Activated T-cell treated with anti-CD3 and anti-CD28 coated beads for 4 hours (primary cell): Measurements from ENCODE around the gene WDR64.
"Not testable (repeated sequence)": the region's sequence is repeated elsewhere in the genome, so short reads cannot be mapped to it uniquely, and the experiment has no call there.

ENCODE experiments used
- DNase-seq: peaks from one replicate; pipeline ENCODE4 v3.0.0-alpha.2; 2020

WDR64 gene

GRCh38 chr1:241749041-241749944 lies 97.2 kb downstream of the WDR64 start:
- DNase-seq: no peak

GRCh38 chr1:241749945-241750695 lies 98.0 kb downstream of the WDR64 start:
- DNase-seq: no peak

- DNase-seq: no peak
Measured at GRCh38 chr1:241751524-241751923, 99.4 kb downstream of the WDR64 start.

- no peak for DNase-seq
Measured at GRCh38 chr1:241762713-241763339, 110.7 kb downstream of the WDR64 start.

GRCh38 chr1:241765390-241765789 lies 113.3 kb downstream of the WDR64 start:
- DNase-seq: no peak

GRCh38 chr1:241767737-241768136 lies 115.7 kb downstream of the WDR64 start:
- no peak for DNase-seq

- DNase-seq: no peak
Measured at GRCh38 chr1:241770115-241770514, 118.0 kb downstream of the WDR64 start.

GRCh38 chr1:241771117-241771516 lies 119.0 kb downstream of the WDR64 start:
- DNase-seq: no peak

- DNase-seq: no peak
Measured at GRCh38 chr1:241772932-241773500, 120.9 kb downstream of the WDR64 start.

GRCh38 chr1:241773991-241774390 lies 121.9 kb downstream of the WDR64 start:
- DNase-seq: no peak

- DNase-seq: no peak
Measured at GRCh38 chr1:241775021-241775420, 122.9 kb downstream of the WDR64 start.

- DNase-seq: no peak
Measured at GRCh38 chr1:241776911-241777310, 124.8 kb downstream of the WDR64 start.

GRCh38 chr1:241778117-241778516 lies 126.0 kb downstream of the WDR64 start:
- DNase-seq: no peak

GRCh38 chr1:241779897-241780296 lies 127.8 kb downstream of the WDR64 start:
- no peak for DNase-seq

GRCh38 chr1:241782396-241782795 lies 130.3 kb downstream of the WDR64 start:
- no peak for DNase-seq

GRCh38 chr1:241787691-241788090 lies 135.6 kb downstream of the WDR64 start:
- no peak for DNase-seq

- no peak for DNase-seq
Measured at GRCh38 chr1:241789061-241789460, 137.0 kb downstream of the WDR64 start.

- DNase-seq: no peak
Measured at GRCh38 chr1:241799416-241799815, 147.3 kb downstream of the WDR64 start.

GRCh38 chr1:241800640-241801039 lies 148.6 kb downstream of the WDR64 start:
- DNase-seq: no peak

- no peak for DNase-seq
Measured at GRCh38 chr1:241802863-241803262, 150.8 kb downstream of the WDR64 start.

GRCh38 chr1:241804706-241805105 lies 152.6 kb downstream of the WDR64 start:
- DNase-seq: not testable (repeated sequence)

GRCh38 chr1:241808265-241808664 lies 156.2 kb downstream of the WDR64 start:
- no peak for DNase-seq

- DNase-seq: no peak
Measured at GRCh38 chr1:241810769-241811405, 158.8 kb downstream of the WDR64 start.
